Activated CD8-positive, alpha-beta memory T cell treated with anti-CD3 and anti-CD28 coated beads for 48 hours (primary cell): ENCODE results near the gene ACTR8.

Source experiments
- DNase-seq, 3 experiments: peaks; one replicate each; pipeline ENCODE4 v3.0.0-alpha.2; 2020; ENCODE audit warnings: low read depth in 2 of 3, low spot score in 2 of 3

The ACTR8 gene

DNA sequence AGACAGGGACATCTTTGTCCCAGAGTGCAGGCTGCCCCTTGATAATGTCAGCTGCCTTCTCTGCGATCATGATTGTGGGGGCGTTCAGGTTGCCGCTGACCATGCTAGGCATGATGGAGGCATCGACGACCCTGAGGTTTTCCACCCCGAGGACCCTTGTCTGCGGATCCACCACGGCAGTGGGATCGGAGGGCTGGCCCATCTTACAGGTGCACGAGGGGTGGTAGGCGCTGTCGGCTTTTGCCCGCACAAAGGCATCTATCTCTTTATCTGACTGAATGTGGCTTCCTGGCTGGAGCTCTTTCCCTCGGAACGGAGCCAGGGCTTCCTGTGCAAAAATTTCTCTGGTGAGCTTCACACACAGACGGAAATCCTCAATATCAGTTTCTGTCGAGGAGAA lies 64.1 kb downstream of the ACTR8 start:
- DNase-seq = no peak

DNA sequence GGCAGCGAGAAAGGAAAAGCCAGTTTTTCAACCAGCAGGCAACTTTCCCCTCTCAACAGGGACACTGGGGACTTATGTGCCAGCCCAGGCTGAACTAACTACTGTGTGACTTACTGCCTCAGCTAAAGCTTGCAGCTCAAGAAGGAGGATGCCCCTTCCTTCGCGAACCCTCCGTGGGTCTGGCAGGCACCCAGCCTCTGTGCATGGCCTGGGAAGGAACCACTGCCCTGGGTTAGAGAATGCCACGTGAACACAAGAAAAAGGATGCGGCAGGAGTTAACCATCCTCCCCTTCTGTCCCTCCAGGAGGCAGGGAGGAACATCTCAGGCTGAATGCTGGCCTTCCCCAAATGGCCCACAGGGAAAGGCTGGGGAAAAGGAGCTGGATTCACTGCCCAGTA lies 64.7 kb downstream of the ACTR8 start:
- DNase-seq = no peak
